HG03565 (cell line): ENCODE results near the gene SLC35A5.
"Not testable (repeated sequence)": the region's sequence is repeated elsewhere in the genome, so short reads cannot be mapped to it uniquely, and the experiment has no call there.

Experiments used
- ATAC-seq: cut with Tn5 transposase; IDR thresholded peaks from one replicate; pipeline ENCODE4 v1.9.1; 2021; ENCODE audit warnings: mild to moderate bottlenecking, moderate library complexity; ENCODE audit not compliant: unreplicated experiment

SLC35A5 gene

GRCh38 chr3:112561734-112562529 is at the start of gene SLC35A5, which contains the start of gene ATG3:
TSS of gene SLC35A5 (plus strand) at chr3:112562045. CDS start at chr3:112563404, 1,359 bp downstream.
TSS of gene ATG3 (minus strand) at chr3:112561962. CDS start at chr3:112561528, 434 bp downstream.
- ATAC-seq = peak; percentile 69

DNA sequence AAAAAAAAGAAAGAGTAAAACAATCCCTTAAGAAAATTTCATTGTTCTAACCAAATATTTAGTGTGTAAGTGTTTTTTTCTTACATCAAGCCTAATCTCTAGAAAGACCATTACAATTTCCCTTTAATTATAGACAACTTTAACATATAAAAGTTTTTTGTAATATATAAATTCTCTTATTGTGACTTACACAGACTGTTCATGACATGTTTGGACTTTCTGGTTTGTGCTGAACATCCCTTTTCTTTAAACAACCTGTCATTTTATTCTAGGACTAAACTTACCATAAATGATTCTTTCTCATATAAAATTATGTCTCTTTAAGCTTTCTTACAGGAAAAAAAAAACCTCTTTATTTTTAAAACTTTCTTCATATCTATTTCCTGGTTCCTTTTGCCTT is 49.5 kb upstream of the SLC35A5 start:
- no peak for ATAC-seq

DNA sequence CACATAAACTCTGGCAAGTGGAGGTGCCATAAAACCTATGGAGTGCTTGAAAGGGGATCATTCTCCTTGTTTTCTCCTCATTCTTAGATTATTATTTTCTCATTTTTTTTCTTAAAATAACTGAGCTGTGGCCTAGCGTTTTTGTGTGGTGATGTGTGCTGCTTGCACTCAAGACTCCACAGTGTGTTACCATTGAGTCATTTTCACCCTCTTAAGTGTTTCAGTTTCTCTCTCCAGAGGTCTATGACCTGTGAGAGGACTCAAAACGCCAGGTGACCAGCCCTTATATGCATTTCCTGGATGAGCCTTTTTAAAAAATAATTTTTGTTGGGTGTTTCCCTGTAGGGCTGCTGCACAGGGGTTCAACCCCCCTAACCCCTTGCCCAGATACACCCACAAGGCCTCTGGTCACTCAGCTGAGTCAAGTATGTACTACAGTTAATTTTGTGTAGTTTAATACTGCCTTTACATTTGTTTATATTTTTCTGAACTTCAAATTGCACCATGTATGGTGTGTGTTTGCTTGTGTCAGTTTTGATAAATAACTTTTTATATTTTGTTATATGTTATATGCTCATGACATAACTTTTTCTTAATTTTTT is 47.2 kb upstream of the SLC35A5 start:
- ATAC-seq = peak; percentile 97

GRCh38 chr3:112518970-112519369 is 42.9 kb upstream of the SLC35A5 start:
- not testable (repeated sequence) for ATAC-seq

DNA sequence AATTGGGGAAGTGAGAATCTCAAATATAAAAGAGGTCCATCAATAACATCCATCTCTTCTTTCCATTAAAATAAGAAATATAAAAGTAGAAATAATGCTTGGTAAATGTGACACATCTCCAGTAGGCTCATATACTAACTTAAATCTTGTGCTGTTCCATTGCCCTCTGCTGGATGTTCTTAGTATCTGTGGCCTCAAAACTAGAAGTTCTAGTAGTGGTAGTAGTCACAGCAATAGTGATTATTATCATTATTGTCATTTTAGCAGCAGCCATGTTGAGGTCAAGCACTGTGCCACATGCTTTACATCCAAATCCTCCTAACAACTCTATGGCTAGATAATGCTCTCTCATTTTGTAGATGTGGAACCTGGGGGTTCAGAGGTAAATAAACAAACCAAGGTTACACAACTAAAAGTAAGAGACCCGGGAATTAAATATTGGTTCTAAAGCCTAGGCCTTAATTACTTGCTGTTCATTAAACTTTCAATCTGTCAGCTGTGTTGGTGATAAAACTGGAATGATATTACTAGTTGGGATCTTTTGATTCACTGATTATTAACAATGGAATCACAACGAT is 42.3 kb upstream of the SLC35A5 start:
- peak; percentile 49 for ATAC-seq

- ATAC-seq = not testable (repeated sequence)
Measured at GRCh38 chr3:112524127-112524526, 37.7 kb upstream of the SLC35A5 start.

GRCh38 chr3:112530573-112530972 is 31.3 kb upstream of the SLC35A5 start:
- ATAC-seq = no peak

GRCh38 chr3:112531358-112531781 is 30.5 kb upstream of the SLC35A5 start:
- no peak for ATAC-seq

GRCh38 chr3:112539825-112540650 is 21.8 kb upstream of the SLC35A5 start:
- ATAC-seq = peak; percentile 93

- no peak for ATAC-seq
Measured at GRCh38 chr3:112546216-112546759, 15.6 kb upstream of the SLC35A5 start.

GRCh38 chr3:112550859-112551258 is 11.0 kb upstream of the SLC35A5 start:
- ATAC-seq = no peak

GRCh38 chr3:112555535-112556170 is 6.2 kb upstream of the SLC35A5 start:
- no peak for ATAC-seq

- no peak for ATAC-seq
Measured at GRCh38 chr3:112557976-112558375, 3.9 kb upstream of the SLC35A5 start.

GRCh38 chr3:112560307-112560706 is 1.5 kb upstream of the SLC35A5 start:
- no peak for ATAC-seq

DNA sequence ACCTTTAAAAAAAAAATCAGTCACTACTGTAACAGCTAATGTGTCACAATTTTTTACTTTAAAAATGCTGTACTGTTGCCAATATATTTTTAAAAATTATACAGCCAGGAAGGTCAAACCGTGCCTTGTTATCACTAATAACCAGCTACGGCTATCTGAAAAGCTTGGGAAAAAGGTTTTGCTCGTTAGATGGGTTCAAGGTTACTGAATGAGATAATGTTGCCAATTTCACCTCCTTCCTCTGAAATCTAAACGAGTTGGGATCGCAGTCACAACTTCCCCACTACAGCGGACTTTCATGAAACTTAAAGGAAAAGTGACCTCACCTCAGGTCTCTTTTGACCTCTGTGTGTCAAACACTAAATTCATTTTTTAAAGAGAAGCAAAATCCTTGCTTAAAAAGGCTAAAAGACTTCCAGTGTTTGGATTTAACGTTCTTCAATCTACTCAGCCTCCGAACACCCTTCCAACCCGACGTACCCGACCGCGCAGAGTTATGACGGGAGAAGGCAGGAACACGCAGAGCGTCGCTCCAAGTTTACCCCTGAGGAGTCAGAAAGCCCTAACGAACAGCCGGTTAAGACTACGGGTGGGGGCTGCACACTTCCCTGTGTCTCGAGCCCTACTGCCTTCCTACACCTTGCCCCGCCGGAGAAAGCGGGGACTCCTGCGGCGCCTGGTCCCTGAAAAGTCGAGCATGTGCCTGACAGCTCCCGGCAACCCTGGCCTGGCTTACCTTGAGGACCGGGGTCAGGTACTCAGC is 943 bp upstream of the SLC35A5 start:
- peak; percentile 15 for ATAC-seq

DNA sequence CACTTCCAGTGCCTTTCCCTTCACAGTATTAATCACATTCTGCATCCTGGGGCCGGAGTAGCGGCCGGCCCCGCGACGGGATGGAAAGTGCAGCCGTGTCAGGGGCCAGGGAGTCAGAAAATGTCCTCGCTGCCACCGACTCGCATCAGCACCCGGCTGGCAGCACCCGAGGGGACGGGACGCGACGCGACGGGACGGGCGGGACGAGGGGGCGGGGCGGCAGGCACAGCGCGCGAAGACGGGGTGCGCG is 436 bp upstream of the SLC35A5 start:
- no peak for ATAC-seq

GRCh38 chr3:112564247-112564939 is 2.5 kb downstream of the SLC35A5 start:
- not testable (repeated sequence) for ATAC-seq

DNA sequence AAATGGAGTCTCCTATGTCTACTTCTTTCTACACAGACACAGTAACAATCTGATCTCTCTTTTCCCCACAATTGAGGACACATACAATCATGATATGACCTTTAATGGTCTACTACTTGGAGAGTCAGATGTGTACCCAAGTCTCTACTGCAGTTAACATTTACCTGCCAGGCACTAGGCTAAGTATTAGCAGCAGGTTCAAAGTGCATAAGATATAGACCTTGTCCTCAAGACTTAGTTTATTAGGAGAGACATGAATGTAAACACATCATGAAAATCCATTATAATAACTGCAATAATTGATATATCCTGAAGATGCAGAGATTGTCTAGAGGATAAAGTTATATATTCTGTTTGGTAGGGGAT is 3.1 kb downstream of the SLC35A5 start:
- ATAC-seq = no peak

DNA sequence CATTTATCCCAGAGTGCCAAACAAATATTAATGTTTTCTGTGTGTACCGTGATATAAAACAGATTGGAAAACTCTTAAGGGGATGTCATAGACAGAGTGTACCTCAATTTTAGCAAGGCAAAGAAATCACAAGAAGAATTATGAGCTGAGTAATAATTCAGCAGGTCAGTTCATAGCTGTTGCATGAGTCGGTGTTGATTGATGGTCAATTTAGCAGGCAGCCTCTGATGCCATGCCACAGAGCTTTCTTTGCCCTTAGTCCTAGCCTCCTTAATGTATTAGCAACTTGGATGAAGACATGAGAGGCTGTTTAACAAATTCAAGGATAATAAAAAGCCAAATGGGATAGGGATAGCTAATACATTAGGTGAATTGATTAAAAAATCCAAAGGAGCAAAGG is 6.8 kb downstream of the SLC35A5 start:
- ATAC-seq = no peak
